HG02623 (cell line): ENCODE measurements around the gene SH3GL1.

Experiments
- ATAC-seq: cut with Tn5 transposase; IDR thresholded peaks from one replicate; pipeline ENCODE4 v1.9.1; 2021; ENCODE audit warnings: moderate library complexity; ENCODE audit not compliant: unreplicated experiment

Gene SH3GL1

GRCh38 chr19:4402171-4403004 lies 2.0 kb upstream of the SH3GL1 start, which contains the start of gene CHAF1A:
CHAF1A (plus strand) TSS chr19:4402640; CDS start chr19:4402763, 123 bp downstream.
- ATAC-seq, result peak; percentile 75

DNA sequence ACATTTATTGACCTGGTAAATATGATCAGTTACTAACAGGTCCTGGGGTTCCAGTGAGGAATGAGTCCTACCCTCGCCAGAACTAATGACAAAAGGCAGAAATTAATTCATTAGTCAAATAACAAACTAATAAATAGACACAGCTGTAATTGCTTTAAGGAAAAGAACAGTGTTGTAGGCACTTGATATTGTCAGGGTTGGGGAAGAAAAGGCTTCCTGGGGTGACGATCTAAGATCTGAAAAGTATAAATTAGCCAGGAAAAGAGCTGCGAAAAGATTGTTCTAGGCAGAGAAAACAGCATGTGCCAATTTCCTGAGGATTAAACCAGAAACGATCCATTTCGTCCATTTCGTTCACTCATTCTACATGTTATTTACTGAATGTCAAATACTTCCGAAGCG lies 1.4 kb upstream of the SH3GL1 start:
- ATAC-seq, result no peak

- ATAC-seq, result no peak
Measured at GRCh38 chr19:4399812-4400134, 574 bp downstream of the SH3GL1 start.

- ATAC-seq, result no peak
Measured at GRCh38 chr19:4396949-4397783, 3.2 kb downstream of the SH3GL1 start.

GRCh38 chr19:4393947-4394590 lies 6.3 kb downstream of the SH3GL1 start:
- no peak for ATAC-seq

DNA sequence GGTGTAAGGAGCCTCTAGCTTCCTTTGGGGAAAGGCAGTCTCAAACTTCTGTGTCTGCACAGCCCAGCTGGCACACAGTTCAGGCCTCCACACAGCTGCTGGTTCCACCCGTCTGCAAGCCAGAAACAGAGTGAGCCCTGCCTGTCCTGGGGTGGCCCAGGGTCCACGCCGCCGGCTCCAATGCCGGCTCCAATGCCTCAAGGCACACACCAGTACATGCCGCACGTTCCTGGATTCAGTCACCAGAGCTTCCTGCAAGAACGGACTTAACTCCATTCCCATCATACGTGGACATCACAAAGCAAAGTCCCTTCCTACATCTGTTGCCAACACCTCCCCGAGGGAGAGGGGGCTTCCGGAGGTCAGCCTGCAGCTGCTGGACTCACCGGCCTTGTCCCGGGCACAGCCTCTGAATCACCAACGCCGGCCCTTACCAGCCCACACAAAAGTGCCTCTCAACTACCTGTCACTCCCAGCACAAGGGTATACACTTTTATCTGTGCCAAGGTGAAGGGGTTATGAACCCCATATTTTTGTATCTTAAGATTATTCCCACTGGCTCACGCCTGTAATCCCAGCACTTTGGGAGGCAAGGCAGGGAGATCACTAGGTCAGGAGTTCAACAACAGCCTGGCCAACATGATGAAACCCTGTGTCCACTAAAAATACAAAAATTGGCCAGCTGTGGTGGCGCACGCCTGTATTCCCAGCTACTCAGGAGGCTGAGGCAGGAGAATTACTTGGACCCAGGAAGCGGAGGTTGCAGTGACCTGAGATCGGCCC lies 8.5 kb downstream of the SH3GL1 start:
- ATAC-seq, result no peak

GRCh38 chr19:4391306-4391693 lies 9.0 kb downstream of the SH3GL1 start:
- ATAC-seq, result no peak

DNA sequence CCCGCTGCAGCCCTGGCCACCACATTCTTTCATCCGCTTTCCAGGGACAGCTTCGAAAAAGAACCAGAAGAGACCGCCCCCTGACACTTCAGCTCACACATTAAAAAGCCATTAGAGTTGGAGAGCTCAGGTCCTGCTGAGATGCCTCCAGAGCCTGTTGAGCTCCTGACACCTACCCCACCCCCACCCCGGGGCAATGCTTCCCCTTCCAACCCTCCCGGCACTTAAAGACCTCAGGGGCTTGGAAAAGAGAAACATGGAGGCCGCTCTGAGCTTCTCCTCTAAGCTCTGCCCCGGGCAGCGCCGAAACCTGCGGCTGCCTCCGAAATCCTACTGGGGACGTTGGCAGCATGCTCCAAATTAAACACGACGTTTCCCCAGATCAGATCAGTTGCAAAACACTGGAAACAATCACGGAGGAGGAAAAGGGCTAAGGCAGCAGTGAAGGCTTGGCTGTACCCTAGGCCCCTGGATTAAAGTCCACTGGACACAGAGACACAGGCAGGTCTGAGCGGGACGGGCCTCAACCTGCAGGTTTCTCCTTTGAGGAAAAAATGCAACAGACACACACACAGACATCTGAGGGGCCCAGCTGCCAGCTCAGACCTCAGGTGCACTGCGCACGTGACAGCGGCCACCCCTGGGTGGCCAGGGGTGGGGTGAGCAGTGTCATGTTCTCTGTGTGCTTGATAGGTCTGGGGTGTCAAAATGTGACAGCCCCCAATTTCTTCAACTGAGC lies 9.6 kb downstream of the SH3GL1 start:
- no peak for ATAC-seq

GRCh38 chr19:4390017-4390566 lies 10.3 kb downstream of the SH3GL1 start:
- no peak for ATAC-seq

GRCh38 chr19:4389511-4390016 lies 10.8 kb downstream of the SH3GL1 start:
- ATAC-seq, result no peak

GRCh38 chr19:4389064-4389375 lies 11.3 kb downstream of the SH3GL1 start:
- no peak for ATAC-seq

GRCh38 chr19:4388337-4389063 lies 11.8 kb downstream of the SH3GL1 start:
- no peak for ATAC-seq

GRCh38 chr19:4386041-4386782 lies 14.1 kb downstream of the SH3GL1 start:
- ATAC-seq, result no peak

DNA sequence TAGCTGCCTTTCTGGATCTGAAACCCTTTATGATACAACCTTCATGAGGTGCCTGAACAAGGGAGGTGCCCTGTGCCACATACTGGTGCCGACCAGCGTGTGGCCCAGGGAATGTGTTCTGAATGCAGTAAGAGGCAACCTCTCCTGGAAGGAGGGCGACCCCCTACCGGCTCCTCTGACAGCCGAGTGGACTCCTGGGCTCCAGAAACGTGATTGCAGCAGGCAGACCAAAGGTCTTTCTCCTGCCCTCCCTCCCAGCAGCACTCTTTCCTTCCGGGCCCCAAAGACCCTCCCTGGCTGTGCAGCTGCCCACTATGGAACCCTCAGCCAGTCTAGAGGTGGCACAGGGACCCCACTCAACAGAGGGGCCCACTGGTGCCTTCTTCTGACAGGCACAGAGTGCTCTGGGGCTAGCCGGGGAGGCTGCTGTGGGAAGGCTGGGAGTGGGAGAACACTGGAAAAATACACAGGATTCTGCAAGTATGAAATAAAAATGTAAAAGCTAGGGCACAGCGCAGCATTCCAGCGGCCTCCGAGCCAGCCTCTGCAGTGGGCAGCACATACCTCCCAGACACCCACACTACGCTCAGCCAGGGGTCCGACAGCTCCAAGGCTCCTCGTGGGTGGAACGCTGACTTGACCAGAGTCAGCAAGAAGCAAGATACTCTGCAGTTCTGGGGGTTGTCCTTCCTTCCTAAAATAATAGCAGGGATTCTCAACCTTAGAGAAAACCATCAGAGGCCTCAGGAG lies 14.9 kb downstream of the SH3GL1 start:
- ATAC-seq, result no peak

- ATAC-seq, result no peak
Measured at GRCh38 chr19:4380254-4380727, 20.1 kb downstream of the SH3GL1 start.

DNA sequence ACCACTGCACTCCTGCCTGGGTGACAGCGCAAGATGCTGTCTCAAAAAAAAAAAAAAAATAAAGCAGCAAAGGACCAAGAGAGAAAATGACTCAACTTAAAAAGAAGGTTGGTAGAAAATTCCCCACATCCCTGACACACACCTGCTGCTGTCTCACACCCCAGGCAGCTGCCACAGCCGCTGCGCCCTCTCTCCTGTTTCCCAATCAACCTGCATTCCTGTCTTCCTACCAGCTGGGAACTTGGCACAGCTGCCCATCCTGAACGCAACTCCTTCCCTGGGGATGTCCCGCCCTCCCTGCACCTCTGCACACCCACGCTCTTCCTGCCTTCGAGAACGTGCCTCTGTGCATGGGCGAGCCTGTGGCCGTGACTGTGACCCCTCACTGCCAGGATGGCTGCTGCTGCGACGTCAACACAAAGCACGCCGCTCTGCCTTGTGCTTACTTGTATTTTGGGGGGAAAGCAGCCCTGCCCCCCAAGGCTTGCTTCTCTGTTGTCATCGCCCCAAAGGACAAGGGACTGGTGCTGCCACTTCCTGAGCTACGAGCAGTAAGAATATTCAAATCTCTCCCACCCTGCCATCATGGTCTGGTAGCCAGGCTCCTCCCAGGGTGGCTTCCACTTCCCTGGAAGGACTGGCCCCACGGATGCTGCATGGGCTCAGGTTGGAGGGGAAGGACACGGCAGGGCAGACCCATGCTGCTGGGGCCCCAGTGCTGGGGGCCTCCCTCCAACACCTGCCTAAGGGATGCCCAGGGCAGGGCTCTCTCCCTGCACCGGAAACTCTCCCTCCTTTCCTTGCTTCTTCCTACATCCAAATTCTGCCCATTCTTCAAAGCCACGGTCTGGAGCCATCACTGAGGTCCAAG lies 20.7 kb downstream of the SH3GL1 start:
- ATAC-seq, result no peak

DNA sequence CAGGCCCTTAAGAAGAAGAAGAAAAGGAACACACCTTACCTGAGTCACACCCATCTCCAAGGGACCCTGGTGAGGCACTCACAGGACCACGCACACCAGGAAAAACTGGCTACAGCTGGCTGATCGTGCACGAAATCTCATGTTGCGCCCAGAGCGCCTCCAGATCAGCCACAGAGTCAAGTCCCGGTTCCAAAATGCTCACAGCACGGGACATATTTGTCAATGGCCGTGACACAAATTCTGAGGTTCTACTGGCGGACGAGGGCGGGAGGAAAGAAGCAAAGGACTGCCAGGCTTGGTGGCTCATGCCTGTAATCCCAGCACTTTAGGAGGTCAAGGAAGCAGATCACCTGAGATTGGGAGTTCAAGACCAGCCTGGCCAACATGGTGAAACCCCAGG lies 21.5 kb downstream of the SH3GL1 start:
- ATAC-seq, result no peak
